Motor neuron (in vitro differentiated cells): ENCODE data around the gene ACTR3C. TPM values are rescaled to one million over a fixed set of nuclear protein-coding genes. Genes with fewer than 3 reads are reported as not detected.
"Not testable (repeated sequence)": the region's sequence is repeated elsewhere in the genome, so short reads cannot be mapped to it uniquely, and the experiment has no call there.

Experiments
- ATAC-seq, 8 experiments: fragments of 200-7000 bp; cut with Tn5 transposase; replicated peaks in 6 of 8; 2 replicates each; pipeline ENCODE4 v1.8.0; 2021; ENCODE audit warnings: mild to moderate bottlenecking in 8 of 8, moderate library complexity in 8 of 8
- H3K27ac ChIP-seq, 2 donors: fragments of 250-450 bp; sonication (Bioruptor Pico); 2 replicates each; pipeline ENCODE4 v1.9.0; 2021; ENCODE audit warnings: antibody characterized with exemption in 2 of 2, mild to moderate bottlenecking in 2 of 2, moderate library complexity in 1 of 2
- H3K4me1 ChIP-seq, 2 donors: fragments of 250-450 bp; sonication (Bioruptor Pico); replicated peaks in 1 of 2; 2 replicates each; pipeline ENCODE4 v1.6.1; 2021; ENCODE audit warnings: antibody characterized with exemption in 2 of 2, mild to moderate bottlenecking in 2 of 2, moderate library complexity in 1 of 2
- H3K4me3 ChIP-seq, 5 donors: fragments of 250-450 bp; sonication (Bioruptor Pico); 2 replicates each; pipeline ENCODE4 v1.9.0; 2021; ENCODE audit warnings: antibody characterized with exemption in 5 of 5, mild to moderate bottlenecking in 5 of 5, moderate library complexity in 4 of 5
- WGBS, 10 experiments: fragments of 450-650 bp; shearing (Covaris generic); methylation state at CpG; one replicate each; pipeline ENCODE4 v1.0.0; 2022; 5-methylcytosine and 5-hydroxymethylcytosine counted together
- in situ Hi-C, 9 experiments: fragments of 400-800 bp; cut with MboI; loops; one replicate each; pipeline ENCODE4 v1.15.0; 2021; ENCODE audit warnings: low sequenced_read_pairs in 9 of 9, low pct_unique_long_range_greater_than_20kb in 2 of 9; ENCODE audit not compliant: unreplicated experiment in 9 of 9
- total RNA-seq, 8 experiments: library from RNA; unstranded; fragments of 300-600 nt; gene quantifications; 2 replicates each; pipeline versions ENCODE4 v1.2.3 to v1.2.4, GENCODE V29; 2022

The ACTR3C gene
- total RNA-seq, 8 experiments from 2014 or later, result 0.11 to 1.1 (median 0.41) TPM

- H3K4me3 ChIP-seq, result peak overlapping the region in 1 of 5 donors; percentile 27
- H3K4me1 ChIP-seq, ATAC-seq, in situ Hi-C loops, H3K27ac ChIP-seq: not testable (repeated sequence)
- no CpG with 5 or more reads among the region's 50 CpGs for WGBS, 10 experiments
These were observed 103.2 kb downstream of the ACTR3C start for GRCh38 chr7:150219941-150220658.

DNA sequence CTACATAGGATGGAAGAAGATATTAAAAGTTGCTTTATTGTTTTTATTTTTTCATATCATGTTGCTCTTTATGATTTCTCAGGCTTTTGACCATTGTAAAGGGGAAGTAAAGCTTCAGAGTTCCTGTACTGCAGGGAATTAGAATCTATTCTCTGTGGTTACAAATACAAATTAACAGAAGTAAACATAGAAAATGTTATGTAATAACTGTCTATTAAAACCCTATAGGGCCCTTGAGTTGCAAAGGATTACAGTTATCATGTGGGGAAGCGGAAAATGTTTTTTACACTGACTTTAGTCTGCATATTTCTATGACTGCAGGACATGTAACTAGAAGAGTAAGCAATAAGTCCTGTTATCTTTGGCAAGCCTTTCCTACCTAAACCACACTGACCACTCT is 116.5 kb downstream of the ACTR3C start:
- ATAC-seq, in situ Hi-C loops, H3K4me3 ChIP-seq, H3K4me1 ChIP-seq, H3K27ac ChIP-seq: not testable (repeated sequence)
- 0 to 100% (median 80%) methylated on average over 1 of the region's 1 CpG; no CpG with 5 or more reads in 7 of the 10 experiments for WGBS, 10 experiments

- WGBS, 10 experiments, result 30 to 100% (median 90%) methylated on average over 1 to 2 of the region's 4 CpGs; no CpG with 5 or more reads in 6 of the 10 experiments
- in situ Hi-C loops, H3K4me1 ChIP-seq, H3K27ac ChIP-seq, ATAC-seq, H3K4me3 ChIP-seq: not testable (repeated sequence)
These were observed 117.5 kb downstream of the ACTR3C start for GRCh38 chr7:150205866-150206265.

- in situ Hi-C loops, H3K4me1 ChIP-seq, H3K4me3 ChIP-seq, H3K27ac ChIP-seq, ATAC-seq: not testable (repeated sequence)
- 0 to 56% (median 10%) methylated on average over 2 to 5 of the region's 7 CpGs; no CpG with 5 or more reads in 4 of the 10 experiments for WGBS, 10 experiments
These were observed 118.8 kb downstream of the ACTR3C start for GRCh38 chr7:150204577-150204976.

DNA sequence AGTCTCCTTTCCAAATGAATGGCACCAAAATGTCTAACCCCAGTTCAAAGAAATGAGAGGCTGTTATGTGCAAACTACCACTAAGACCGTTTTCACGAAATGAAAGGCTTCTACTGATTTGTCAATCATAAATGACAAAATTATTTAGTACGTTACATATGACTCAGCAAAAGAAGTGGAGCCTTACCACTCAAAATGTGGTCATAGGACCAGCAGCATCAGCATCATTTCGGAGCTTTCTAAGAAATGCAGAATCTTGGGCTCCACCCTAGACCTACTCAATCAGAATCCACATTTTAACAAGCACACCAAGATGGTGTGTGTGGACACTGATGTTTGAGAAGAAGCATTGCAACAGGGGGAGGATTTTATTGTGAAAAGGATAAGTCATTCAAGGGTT is 120.5 kb downstream of the ACTR3C start:
- ATAC-seq, H3K4me3 ChIP-seq, H3K4me1 ChIP-seq, in situ Hi-C loops, H3K27ac ChIP-seq: not testable (repeated sequence)
- WGBS, 10 experiments, result 0 to 83% (median 69%) methylated on average over 1 to 4 of the region's 4 CpGs; no CpG with 5 or more reads in 3 of the 10 experiments

Other genes starting within 250 kb of the ACTR3C start
- 1 to 10 TPM in 5 of 8 experiments, under 1 TPM in 2, not detected in 1; 0.22 to 8.6 (median 1.3) TPM for gene LRRC61, start 190 bp downstream of the ACTR3C start, total RNA-seq
- 10 to 100 TPM in 5 of 8 experiments, 1 to 10 TPM in 2, under 1 TPM in 1; 0.35 to 83.5 (median 12.3) TPM for gene RARRES2, start 18.1 kb upstream of the ACTR3C start, total RNA-seq
- 100 to 1,000 TPM in 1 of 8 experiments, 10 to 100 TPM in 7; 54.9 to 102 (median 67.1) TPM for gene REPIN1, start 45.3 kb upstream of the ACTR3C start, total RNA-seq
- gene ZNF775, start 55.8 kb upstream of the ACTR3C start, total RNA-seq, result 10 to 100 TPM in 3 of 8 experiments, 1 to 10 TPM in 5; 1.6 to 12.5 (median 8.1) TPM
- under 1 TPM in 5 of 8 experiments, not detected in 3; 0.05 to 0.47 (median 0.14) TPM for gene GIMAP8, start 127.1 kb upstream of the ACTR3C start, total RNA-seq
- under 1 TPM in 2 of 8 experiments, not detected in 6; 0.35 to 0.38 TPM for gene GIMAP7, start 191.3 kb upstream of the ACTR3C start, total RNA-seq
- under 1 TPM in 5 of 8 experiments, not detected in 3; 0.05 to 0.57 (median 0.38) TPM for gene GIMAP4, start 243.8 kb upstream of the ACTR3C start, total RNA-seq